GM21526 (cell line): ENCODE results near the gene TRABD2A.
"Not testable (repeated sequence)": the region's sequence is repeated elsewhere in the genome, so short reads cannot be mapped to it uniquely, and the experiment has no call there.

Source experiments
- ATAC-seq: cut with Tn5 transposase; IDR thresholded peaks from one replicate; pipeline ENCODE4 v1.9.1; 2021; ENCODE audit warnings: moderate library complexity; ENCODE audit not compliant: unreplicated experiment, low FRiP score

Gene TRABD2A

GRCh38 chr2:84882414-84882738 lies 1.5 kb upstream of the TRABD2A start:
- ATAC-seq = no peak

GRCh38 chr2:84881581-84882413 lies 913 bp upstream of the TRABD2A start:
- peak; percentile 68 for ATAC-seq

- no peak for ATAC-seq
Measured at GRCh38 chr2:84880395-84880644, 564 bp downstream of the TRABD2A start.

GRCh38 chr2:84879584-84880394 lies 1.1 kb downstream of the TRABD2A start:
- ATAC-seq = peak; percentile 70

GRCh38 chr2:84878896-84879583 lies 1.8 kb downstream of the TRABD2A start:
- ATAC-seq = no peak

GRCh38 chr2:84878459-84878858 lies 2.4 kb downstream of the TRABD2A start:
- ATAC-seq = no peak

GRCh38 chr2:84876369-84876768 lies 4.5 kb downstream of the TRABD2A start:
- no peak for ATAC-seq

- ATAC-seq = not testable (repeated sequence)
Measured at GRCh38 chr2:84875619-84876018, 5.3 kb downstream of the TRABD2A start.

GRCh38 chr2:84875213-84875560 lies 5.7 kb downstream of the TRABD2A start:
- no peak for ATAC-seq

- ATAC-seq = no peak
Measured at GRCh38 chr2:84874381-84875212, 6.3 kb downstream of the TRABD2A start.

- ATAC-seq = no peak
Measured at GRCh38 chr2:84873350-84873749, 7.5 kb downstream of the TRABD2A start.

- not testable (repeated sequence) for ATAC-seq
Measured at GRCh38 chr2:84872691-84873090, 8.2 kb downstream of the TRABD2A start.

GRCh38 chr2:84870306-84870705 lies 10.6 kb downstream of the TRABD2A start:
- no peak for ATAC-seq

- not testable (repeated sequence) for ATAC-seq
Measured at GRCh38 chr2:84868327-84868726, 12.6 kb downstream of the TRABD2A start.

- ATAC-seq = no peak
Measured at GRCh38 chr2:84866122-84866521, 14.8 kb downstream of the TRABD2A start.

GRCh38 chr2:84865181-84865783 lies 15.6 kb downstream of the TRABD2A start:
- peak; percentile 69 for ATAC-seq

GRCh38 chr2:84862006-84862405 lies 18.9 kb downstream of the TRABD2A start:
- ATAC-seq = no peak

GRCh38 chr2:84861539-84861938 lies 19.3 kb downstream of the TRABD2A start:
- no peak for ATAC-seq

- ATAC-seq = no peak
Measured at GRCh38 chr2:84858937-84859336, 21.9 kb downstream of the TRABD2A start.

GRCh38 chr2:84858123-84858522 lies 22.8 kb downstream of the TRABD2A start:
- no peak for ATAC-seq
